Measurements from ENCODE around the gene ANKFN1. TPM values are rescaled to one million over a fixed set of nuclear protein-coding genes. Genes with fewer than 3 reads are reported as not detected.

ANKFN1 gene
- total and polyA plus RNA-seq, 3 donors from 2014 or later, result 3.7 to 11.4 (median 5.1) TPM

DNA sequence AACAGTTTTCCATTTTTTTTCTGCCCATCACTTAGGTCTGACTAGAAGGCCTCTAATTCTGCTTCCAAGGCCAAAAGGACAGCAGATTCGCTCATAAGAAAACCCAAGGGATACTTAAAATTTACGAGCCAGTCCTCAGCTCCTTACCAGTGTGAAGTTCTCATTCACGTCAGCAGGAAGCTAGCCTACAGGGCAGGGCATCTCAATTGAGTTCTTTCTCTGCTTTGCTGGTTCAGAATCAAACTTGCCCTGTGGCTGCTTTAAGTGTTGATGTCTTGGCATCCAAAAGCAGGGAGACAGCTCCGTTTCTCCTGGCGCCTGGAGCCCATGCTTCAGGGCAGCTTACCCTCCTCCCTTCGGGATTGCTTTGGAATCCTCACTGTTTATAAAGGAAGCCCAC lies 136.0 kb downstream of the ANKFN1 start:
- no peaks in the 10 kb centered on the region for H3K4me1 ChIP-seq
- no peaks in the 10 kb centered on the region for H3K27me3 ChIP-seq
- TF ChIP-seq, protein P1, sequence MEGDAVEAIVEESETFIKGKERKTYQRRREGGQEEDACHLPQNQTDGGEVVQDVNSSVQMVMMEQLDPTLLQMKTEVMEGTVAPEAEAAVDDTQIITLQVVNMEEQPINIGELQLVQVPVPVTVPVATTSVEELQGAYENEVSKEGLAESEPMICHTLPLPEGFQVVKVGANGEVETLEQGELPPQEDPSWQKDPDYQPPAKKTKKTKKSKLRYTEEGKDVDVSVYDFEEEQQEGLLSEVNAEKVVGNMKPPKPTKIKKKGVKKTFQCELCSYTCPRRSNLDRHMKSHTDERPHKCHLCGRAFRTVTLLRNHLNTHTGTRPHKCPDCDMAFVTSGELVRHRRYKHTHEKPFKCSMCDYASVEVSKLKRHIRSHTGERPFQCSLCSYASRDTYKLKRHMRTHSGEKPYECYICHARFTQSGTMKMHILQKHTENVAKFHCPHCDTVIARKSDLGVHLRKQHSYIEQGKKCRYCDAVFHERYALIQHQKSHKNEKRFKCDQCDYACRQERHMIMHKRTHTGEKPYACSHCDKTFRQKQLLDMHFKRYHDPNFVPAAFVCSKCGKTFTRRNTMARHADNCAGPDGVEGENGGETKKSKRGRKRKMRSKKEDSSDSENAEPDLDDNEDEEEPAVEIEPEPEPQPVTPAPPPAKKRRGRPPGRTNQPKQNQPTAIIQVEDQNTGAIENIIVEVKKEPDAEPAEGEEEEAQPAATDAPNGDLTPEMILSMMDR (IDR thresholded peaks at IDR 0.05), result no peak
- TF ChIP-seq POLR2A (IDR thresholded peaks at IDR 0.05), result no peak
- intact Hi-C loops (cut with DNase I; ENCODE audit: low total_unique reads), result no loop called here
- no peak for DNase-seq
- no peaks in the 10 kb centered on the region for H3K36me3 ChIP-seq (ENCODE audit: low read depth, missing control alignments)
- H3K27ac ChIP-seq, result no peak overlapping the region
- H3K9me3 ChIP-seq, result no peaks in the 10 kb centered on the region
- H3K4me3 ChIP-seq, result no peak overlapping the region
- 72 to 79% methylated on average over 6 of the region's 6 CpGs for WGBS, 2 donors

- 91 to 93% methylated on average over 2 of the region's 2 CpGs for WGBS, 2 donors
- DNase-seq, result no peak
- Histone ChIP-seq H3K4me1 (no peaks in the 10 kb centered on the region), H3K4me3 (no peak overlapping the region), H3K27ac (no peak overlapping the region), H3K27me3 (no peaks in the 10 kb centered on the region), H3K36me3 (ENCODE audit: low read depth, missing control alignments) (no peaks in the 10 kb centered on the region), H3K9me3 (no peaks in the 10 kb centered on the region)
- intact Hi-C loops (cut with DNase I; ENCODE audit: low total_unique reads), result no loop called here
- TF ChIP-seq, protein P1 (IDR thresholded peaks at IDR 0.05), result no peak
- no peak for TF ChIP-seq POLR2A (IDR thresholded peaks at IDR 0.05)
Measured at GRCh38 chr17:56290101-56290801, 137.0 kb downstream of the ANKFN1 start.

DNA sequence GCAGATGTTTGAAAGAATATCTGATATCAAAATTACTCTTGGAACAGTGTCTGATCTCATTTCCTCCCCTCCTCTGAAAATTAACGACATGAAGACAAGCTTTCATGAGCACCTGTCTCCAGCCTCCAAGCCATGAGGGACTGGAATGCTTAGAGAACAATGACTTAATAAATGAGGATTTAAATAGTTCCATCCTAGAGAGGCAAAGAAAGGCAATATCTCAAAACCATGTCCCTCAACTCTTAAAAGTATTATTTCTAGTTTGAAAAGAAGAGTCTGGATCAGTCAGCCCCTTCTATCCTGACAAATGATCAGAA lies 137.5 kb downstream of the ANKFN1 start:
- Histone ChIP-seq H3K27me3 (no peaks in the 10 kb centered on the region), H3K27ac (no peak overlapping the region), H3K9me3 (no peaks in the 10 kb centered on the region), H3K4me3 (no peak overlapping the region), H3K36me3 (ENCODE audit: low read depth, missing control alignments) (no peaks in the 10 kb centered on the region), H3K4me1 (no peaks in the 10 kb centered on the region)
- intact Hi-C loops (cut with DNase I; ENCODE audit: low total_unique reads), result no loop called here
- TF ChIP-seq, protein P1 (IDR thresholded peaks at IDR 0.05), result no peak
- TF ChIP-seq POLR2A (IDR thresholded peaks at IDR 0.05), result no peak
- 30 to 41% methylated on average over 1 of the region's 1 CpG for WGBS, 2 donors
- no peak for DNase-seq

- 94 to 100% methylated on average over 1 of the region's 1 CpG for WGBS, 2 donors
- H3K27me3 ChIP-seq, result no peaks in the 10 kb centered on the region
- H3K4me1 ChIP-seq, result no peaks in the 10 kb centered on the region
- no peaks in the 10 kb centered on the region for H3K9me3 ChIP-seq
- H3K4me3 ChIP-seq, result no peak overlapping the region
- no peak for DNase-seq
- TF ChIP-seq POLR2A (IDR thresholded peaks at IDR 0.05), result no peak
- TF ChIP-seq, protein P1 (IDR thresholded peaks at IDR 0.05), result no peak
- no peaks in the 10 kb centered on the region for H3K36me3 ChIP-seq (ENCODE audit: low read depth, missing control alignments)
- intact Hi-C loops (cut with DNase I; ENCODE audit: low total_unique reads), result no loop called here
- H3K27ac ChIP-seq, result no peak overlapping the region
Measured at GRCh38 chr17:56291226-56291805, 138.0 kb downstream of the ANKFN1 start.

- Histone ChIP-seq H3K36me3 (ENCODE audit: low read depth, missing control alignments) (no peaks in the 10 kb centered on the region), H3K27me3 (no peaks in the 10 kb centered on the region), H3K4me3 (no peak overlapping the region), H3K9me3 (no peaks in the 10 kb centered on the region), H3K27ac (no peak overlapping the region), H3K4me1 (no peaks in the 10 kb centered on the region)
- intact Hi-C loops (cut with DNase I; ENCODE audit: low total_unique reads), result no loop called here
- DNase-seq, result no peak
- TF ChIP-seq POLR2A (IDR thresholded peaks at IDR 0.05), result no peak
- TF ChIP-seq, protein P1 (IDR thresholded peaks at IDR 0.05), result no peak
- WGBS, 2 donors, result 71 to 91% methylated on average over 1 of the region's 1 CpG
Measured at GRCh38 chr17:56292010-56292409, 138.7 kb downstream of the ANKFN1 start.
